ENCODE measurements around the gene SMIM23. TPM values are rescaled to one million over a fixed set of nuclear protein-coding genes. Genes with fewer than 3 reads are reported as not detected.

Gene SMIM23
- total and polyA plus RNA-seq, 2 of the 4 experiments (the other 2 are of a cell fraction), result not detected

GRCh38 chr5:171797543-171797942 is 11.9 kb downstream of the SMIM23 start:
- Histone ChIP-seq H3K27ac (ENCODE audit: insufficient read depth, low read length) (no peak overlapping the region), H3K4me1 (ENCODE audit: control insufficient read depth, insufficient read depth, low read length) (no peaks in the 10 kb centered on the region), H3K79me1 (ENCODE audit: low read depth in 1 of 2, low read length in 2 of 2) (no peaks in the 10 kb centered on the region), H3K4me2 (ENCODE audit: low read depth, low read length) (no peak overlapping the region), H3K4me3 (ENCODE audit: insufficient read depth, low read depth, low read length) (no peak overlapping the region), H4K5ac (ENCODE audit: low read depth, low read length) (no peak overlapping the region), H3K56ac (ENCODE audit: extremely low read depth, insufficient read depth, low read length) (no peak overlapping the region), H3K27me3 (ENCODE audit: control insufficient read depth, insufficient read depth, low read length) (peaks cover 17% of the 10 kb centered on the region), H2BK120ac (ENCODE audit: low read depth, low read length) (no peak overlapping the region), H3K4ac (ENCODE audit: low read depth, low read length) (no peak overlapping the region), H3K36me3 (ENCODE audit: control insufficient read depth, insufficient read depth, low read length) (no peaks in the 10 kb centered on the region), H3K18ac (ENCODE audit: low read depth, low read length) (no peak overlapping the region), H4K8ac (ENCODE audit: low read depth in 2 of 2, low read length in 2 of 2) (no peak overlapping the region), H4K91ac (ENCODE audit: insufficient read depth, low read depth, low read length) (no peak overlapping the region), H2AFZ (replicated peaks; ENCODE audit: low read length, poor library complexity) (no peak overlapping the region), H2BK15ac (ENCODE audit: low read depth, low read length) (no peak overlapping the region), H2AK9ac (replicated peaks; ENCODE audit: low read depth, low read length, poor library complexity) (no peak overlapping the region), H3K9me1 (ENCODE audit: insufficient read depth, low read length) (no peaks in the 10 kb centered on the region), H3K23ac (ENCODE audit: low read depth, low read length) (no peak overlapping the region), H2AK5ac (ENCODE audit: low read depth, low read length) (no peak overlapping the region), H2BK20ac (ENCODE audit: low read depth, low read length) (no peak overlapping the region), H3K14ac (replicated peaks; ENCODE audit: low read depth, low read length) (no peak overlapping the region), H2BK5ac (ENCODE audit: low read depth, low read length, poor library complexity, severe bottlenecking) (no peak overlapping the region), H4K20me1 (ENCODE audit: insufficient read depth, low read length) (no peaks in the 10 kb centered on the region), H3K9me3 (ENCODE audit: control insufficient read depth, insufficient read depth, low read length) (no peaks in the 10 kb centered on the region), H3K9ac (ENCODE audit: low read depth, low read length) (no peak overlapping the region)
- 60% methylated on average over 2 of the region's 5 CpGs; no CpG with 5 or more reads in 1 of the 2 experiments for WGBS, 2 experiments (ENCODE audit: extremely low coverage in 2 of 2, insufficient read length in 1 of 2)
- TF ChIP-seq, protein P1, sequence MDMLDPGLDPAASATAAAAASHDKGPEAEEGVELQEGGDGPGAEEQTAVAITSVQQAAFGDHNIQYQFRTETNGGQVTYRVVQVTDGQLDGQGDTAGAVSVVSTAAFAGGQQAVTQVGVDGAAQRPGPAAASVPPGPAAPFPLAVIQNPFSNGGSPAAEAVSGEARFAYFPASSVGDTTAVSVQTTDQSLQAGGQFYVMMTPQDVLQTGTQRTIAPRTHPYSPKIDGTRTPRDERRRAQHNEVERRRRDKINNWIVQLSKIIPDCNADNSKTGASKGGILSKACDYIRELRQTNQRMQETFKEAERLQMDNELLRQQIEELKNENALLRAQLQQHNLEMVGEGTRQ (IDR thresholded peaks at IDR 0.05; ENCODE audit: low read depth, low read length), result no peak
- TF ChIP-seq MAFK (IDR thresholded peaks at IDR 0.05; ENCODE audit: low read depth, low read length) (no peak), RFX5 (IDR thresholded peaks at IDR 0.05; ENCODE audit: low read depth, low read length) (no peak), CTCF (conservative IDR thresholded peaks at IDR 0.05; ENCODE audit: low read depth, low read length) (no peak), FOS (IDR thresholded peaks at IDR 0.05; ENCODE audit: low read depth, low read length) (no peak), RCOR1 (IDR thresholded peaks at IDR 0.05; ENCODE audit: insufficient replicate concordance, low read length) (no peak), MAZ (IDR thresholded peaks at IDR 0.05; ENCODE audit: borderline replicate concordance, low read depth, low read length) (no peak), CHD1 (IDR thresholded peaks at IDR 0.05; ENCODE audit: low read depth, low read length) (no peak), BHLHE40 (IDR thresholded peaks at IDR 0.05; ENCODE audit: low read depth, low read length) (no peak)
- DNase-seq (no peak), ATAC-seq (ENCODE audit: low read depth) (no peak)
- intact Hi-C loops (cut with micrococcal nuclease) (no loop called here), in situ Hi-C loops (cut with MboI; ENCODE audit: low sequenced_read_pairs) (no loop called here), dilution Hi-C loops (cut with HindIII; ENCODE audit: low sequenced_read_pairs, unreplicated experiment) (no loop called here)
- ChIA-PET POLR2A (ENCODE audit: unreplicated experiment) (no interaction called here), CTCF (no interaction called here)
- no TSS peak for BruUV-seq (replicated peaks)
